HCT116 (cell line): ENCODE measurements around the gene POLRMT.

Experiments used
- ATF3 ChIP-seq: IDR thresholded peaks from 2 replicates; pipeline ENCODE4 v1.6.1; 2012
- CTCF ChIP-seq, 3 experiments: fragments of 200-600 bp in 1 of 3; sonication (generic) in 1 of 3; IDR thresholded peaks in 2 of 3; conservative IDR thresholded peaks in 1 of 3; 2 replicates each; pipeline ENCODE4 v1.5.1; 2012 to 2017; ENCODE audit warnings: low read depth in 2 of 3, low read length in 2 of 3, antibody characterized with exemption in 1 of 3, borderline replicate concordance in 1 of 3, control low read depth in 1 of 3, mild to moderate bottlenecking in 1 of 3, mixed read lengths in 1 of 3, mixed run types in 1 of 3, moderate library complexity in 1 of 3; ENCODE audit not compliant: insufficient read depth in 1 of 3
- EZH2 ChIP-seq: fragments of 200-600 bp; sonication (generic); IDR thresholded peaks from 2 replicates; pipeline ENCODE4 v1.6.1; 2017; ENCODE audit warnings: antibody characterized with exemption, mixed run types
- EZH2phosphoT487 ChIP-seq: fragments of 200-600 bp; IDR thresholded peaks from 2 replicates; pipeline ENCODE4 v1.6.1; 2018; ENCODE audit warnings: antibody characterized with exemption, borderline replicate concordance
- FOSL1 ChIP-seq: IDR thresholded peaks from 2 replicates; pipeline ENCODE4 v1.6.1; 2012; ENCODE audit warnings: low read depth
- MAX ChIP-seq: IDR thresholded peaks from 2 replicates; pipeline ENCODE4 v1.6.1; 2012
- POLR2A ChIP-seq: IDR thresholded peaks from 2 replicates; pipeline ENCODE4 v1.7.0; 2011; ENCODE audit warnings: borderline replicate concordance; ENCODE audit not compliant: insufficient read depth, insufficient read length; ENCODE audit errors: extremely low read depth
- POLR2AphosphoS5 ChIP-seq: IDR thresholded peaks from 2 replicates; pipeline ENCODE4 v1.6.1; 2011; ENCODE audit warnings: mild to moderate bottlenecking, low read depth, low read length, moderate library complexity
- RAD21 ChIP-seq: IDR thresholded peaks from 2 replicates; pipeline ENCODE4 v1.6.1; 2012; ENCODE audit warnings: low read depth, mild to moderate bottlenecking
- SIN3A ChIP-seq: IDR thresholded peaks from 2 replicates; pipeline ENCODE4 v1.6.1; 2012; ENCODE audit warnings: low read depth
- TCF7L2 ChIP-seq: IDR thresholded peaks from 2 replicates; pipeline ENCODE4 v1.7.0; 2011; ENCODE audit warnings: borderline replicate concordance, inconsistent platforms; ENCODE audit not compliant: insufficient read depth, insufficient read length; ENCODE audit errors: extremely low read depth
- YY1 ChIP-seq: IDR thresholded peaks from 2 replicates; pipeline ENCODE4 v1.6.1; 2011; ENCODE audit warnings: low read length, low read depth, moderate library complexity, mild to moderate bottlenecking; ENCODE audit not compliant: insufficient replicate concordance; ENCODE audit errors: extremely low read depth
- ZBTB33 ChIP-seq: IDR thresholded peaks from 2 replicates; pipeline ENCODE4 v1.6.1; 2011; ENCODE audit warnings: mild to moderate bottlenecking, low read length, moderate library complexity; ENCODE audit not compliant: insufficient replicate concordance; ENCODE audit errors: extremely low read depth

- TF ChIP-seq POLR2A, result no peak
- TF ChIP-seq ZBTB33, result no peak
- TF ChIP-seq CTCF (IDR thresholded peaks at IDR 0.05 in 2 of 3, conservative IDR thresholded peaks at IDR 0.05 in 1 of 3; ENCODE audit: borderline replicate concordance in 1 of 3, insufficient read depth in 1 of 3, low read depth in 2 of 3, low read length in 2 of 3), result no peak
- TF ChIP-seq FOSL1, result no peak
- TF ChIP-seq POLR2AphosphoS5, result peak; percentile 67
- peak; percentile 76 for TF ChIP-seq MAX
- TF ChIP-seq ATF3, result no peak
- no peak for TF ChIP-seq RAD21
- no peak for TF ChIP-seq TCF7L2
- TF ChIP-seq EZH2phosphoT487, result no peak
- no peak for TF ChIP-seq SIN3A
- no peak for TF ChIP-seq EZH2
- TF ChIP-seq YY1, result no peak
These were observed 43.9 kb upstream of the POLRMT start for GRCh38 chr19:677201-677600.
